Activated naive CD4-positive, alpha-beta T cell (primary cell): ENCODE measurements around the gene MSI2.

Experiments used
- DNase-seq, 4 experiments: peaks; one replicate each; lab custom pipeline; 2025; lab: John Stamatoyannopoulos, UW

Gene MSI2

DNA sequence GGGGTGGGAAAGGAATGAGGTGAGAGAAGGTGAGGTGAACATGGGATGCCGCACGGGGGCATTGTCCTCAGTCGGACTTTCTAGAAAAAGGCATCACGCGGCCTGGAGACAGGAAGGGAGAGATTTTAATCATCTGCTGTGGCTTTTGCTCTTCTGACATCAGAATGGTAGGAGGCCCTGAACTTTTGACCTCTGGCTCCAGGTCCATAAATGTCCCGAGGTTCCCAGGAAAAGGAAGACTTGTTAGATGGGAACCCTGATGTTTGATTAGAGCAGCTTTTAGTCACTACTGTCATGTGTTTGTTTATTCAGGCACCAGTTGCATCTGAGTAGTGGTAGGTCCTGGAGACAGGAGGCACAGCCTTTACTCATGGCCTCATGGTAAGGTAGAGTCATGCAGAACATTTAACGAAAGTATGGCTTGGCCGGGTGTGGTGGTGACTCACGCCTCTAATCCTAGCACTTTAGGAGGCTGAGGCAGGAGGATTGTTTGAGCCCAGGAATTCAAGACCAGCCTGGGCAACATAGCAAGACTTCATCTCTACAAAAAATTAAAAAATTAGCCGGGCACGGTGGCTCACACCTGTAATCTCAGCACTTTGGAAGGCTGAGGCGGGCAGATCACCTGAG, 203.1 kb downstream of the MSI2 start:
- DNase-seq, result no peak

GRCh38 chr17:57461082-57461481, 204.8 kb downstream of the MSI2 start:
- DNase-seq, result no peak

GRCh38 chr17:57462007-57462579, 205.8 kb downstream of the MSI2 start:
- no peak for DNase-seq

DNA sequence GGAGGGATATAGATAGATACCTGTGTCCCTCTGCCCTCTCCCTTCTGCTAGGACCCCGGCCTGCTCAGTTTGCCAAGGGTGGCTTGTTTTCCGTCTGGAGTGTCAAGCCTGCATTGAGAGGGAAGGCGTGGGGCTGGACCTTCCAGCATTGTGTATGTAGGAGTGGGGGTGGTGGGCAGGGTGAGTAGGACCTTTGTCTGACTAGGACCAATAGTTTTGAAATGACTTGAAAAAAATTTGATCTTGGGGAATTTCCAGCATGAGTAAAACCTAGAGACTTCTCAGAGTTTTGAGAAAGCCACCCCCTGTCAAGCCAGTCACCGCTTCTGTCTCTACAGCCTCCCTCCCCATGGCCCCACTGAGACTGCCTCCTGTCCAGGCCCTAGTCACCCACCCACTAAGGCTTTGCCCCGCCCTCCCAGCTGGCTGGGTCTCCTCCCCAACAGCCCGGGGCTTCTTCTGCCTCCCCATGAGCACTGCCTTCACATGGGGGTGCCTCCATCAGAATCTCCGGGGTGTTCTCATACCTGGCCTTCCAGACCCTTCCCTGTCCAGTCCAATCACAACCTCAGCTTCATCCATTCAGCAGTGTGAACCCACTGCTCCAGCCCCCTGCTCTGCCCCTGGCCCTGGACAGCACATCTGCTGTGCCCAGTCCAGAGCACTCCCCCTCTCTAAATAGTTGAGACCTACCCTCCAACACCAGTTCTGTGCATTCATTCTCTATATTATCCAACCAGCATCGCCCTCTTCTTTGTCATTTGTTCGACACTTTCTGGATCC, 207.0 kb downstream of the MSI2 start:
- DNase-seq, result peak in 2 of 4 experiments; percentile 9 to 20

- no peak for DNase-seq
Observed at GRCh38 chr17:57464191-57464864, 208.0 kb downstream of the MSI2 start.

DNA sequence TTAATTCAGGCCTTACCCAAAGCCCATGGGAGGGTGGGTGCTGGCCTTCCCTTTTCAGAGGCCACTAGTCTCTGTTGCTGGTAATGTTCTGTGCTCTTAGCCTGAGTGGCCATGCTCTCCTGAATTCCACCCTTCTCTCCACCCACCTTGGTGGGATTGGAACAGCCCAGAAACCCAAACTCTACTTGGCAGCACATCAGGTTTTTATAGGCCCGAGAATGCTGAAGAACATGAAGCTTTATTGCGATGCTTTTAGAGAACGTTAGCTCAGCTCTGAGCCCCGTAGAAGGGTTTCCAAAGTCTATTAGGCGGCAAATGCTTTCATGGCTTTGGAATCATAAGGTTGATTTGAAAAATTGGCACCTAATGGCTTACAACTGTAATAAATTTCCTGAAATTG, 209.3 kb downstream of the MSI2 start:
- no peak for DNase-seq

DNA sequence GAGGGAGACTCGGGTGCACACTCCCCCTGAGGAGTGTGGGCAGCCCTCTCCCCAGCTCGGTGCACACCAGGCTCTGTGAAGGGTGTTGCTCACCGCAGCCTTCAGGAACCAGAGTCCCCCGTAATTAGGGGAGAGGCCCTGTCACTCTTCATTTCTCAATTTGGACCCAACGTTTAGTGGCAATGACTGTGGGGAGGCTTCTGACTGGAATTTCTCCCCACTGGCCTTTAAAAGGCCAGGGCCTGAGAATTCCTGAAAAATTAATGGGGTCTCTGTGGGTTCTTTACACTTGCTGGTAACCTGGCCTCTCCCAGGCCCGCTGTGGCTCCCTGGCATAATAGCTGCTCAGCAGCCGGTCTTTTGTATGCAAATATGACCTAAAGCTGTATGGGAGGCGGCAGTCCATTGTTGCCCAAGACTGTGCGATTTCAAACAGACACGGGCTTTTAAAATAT, 209.7 kb downstream of the MSI2 start:
- no peak for DNase-seq

- no peak for DNase-seq
Observed at GRCh38 chr17:57466521-57466920, 210.2 kb downstream of the MSI2 start.

- DNase-seq, result no peak
Observed at GRCh38 chr17:57467226-57467625, 210.9 kb downstream of the MSI2 start.

- DNase-seq, result no peak
Observed at GRCh38 chr17:57467801-57468200, 211.5 kb downstream of the MSI2 start.

DNA sequence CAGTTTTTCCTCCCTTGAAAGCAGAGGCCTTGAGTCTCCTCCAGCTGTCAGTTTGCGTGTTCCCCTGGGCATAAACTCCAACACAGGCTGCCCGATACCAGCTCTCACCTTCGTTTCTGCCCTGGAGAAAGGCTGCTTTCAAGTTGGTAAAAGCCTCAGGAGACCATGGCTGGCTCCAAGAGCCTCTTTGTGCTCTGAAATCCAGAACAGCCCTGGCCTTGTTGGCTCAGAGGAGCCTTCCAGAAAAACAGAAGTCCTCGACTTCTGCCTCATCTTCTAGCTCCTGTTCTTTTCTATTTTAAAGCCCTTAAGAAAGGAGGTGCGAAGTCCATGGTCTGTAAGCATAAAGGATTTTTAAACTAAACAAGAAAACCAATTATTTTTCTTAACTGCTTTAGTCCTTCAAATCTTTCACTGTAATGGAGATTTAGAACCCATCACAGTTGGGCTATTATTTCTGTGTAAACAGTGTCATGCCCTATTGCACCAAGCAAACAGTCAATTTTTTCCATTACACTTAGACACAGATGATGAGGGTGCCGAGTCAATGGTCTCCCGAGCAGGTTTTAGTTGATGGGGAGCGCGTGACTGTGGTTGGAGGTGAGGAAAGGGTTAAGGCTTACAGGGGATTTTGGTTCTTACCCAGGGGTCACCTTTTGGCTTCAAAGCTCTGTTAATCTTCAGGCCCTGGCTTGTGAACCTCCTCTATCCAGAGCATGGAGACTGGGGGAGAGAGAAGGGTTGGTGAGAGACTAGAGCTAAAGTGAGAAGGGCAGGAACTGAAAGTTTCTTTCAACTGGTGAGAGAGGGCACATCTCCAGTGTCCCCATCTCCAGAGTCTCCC, 212.8 kb downstream of the MSI2 start:
- DNase-seq, result no peak

DNA sequence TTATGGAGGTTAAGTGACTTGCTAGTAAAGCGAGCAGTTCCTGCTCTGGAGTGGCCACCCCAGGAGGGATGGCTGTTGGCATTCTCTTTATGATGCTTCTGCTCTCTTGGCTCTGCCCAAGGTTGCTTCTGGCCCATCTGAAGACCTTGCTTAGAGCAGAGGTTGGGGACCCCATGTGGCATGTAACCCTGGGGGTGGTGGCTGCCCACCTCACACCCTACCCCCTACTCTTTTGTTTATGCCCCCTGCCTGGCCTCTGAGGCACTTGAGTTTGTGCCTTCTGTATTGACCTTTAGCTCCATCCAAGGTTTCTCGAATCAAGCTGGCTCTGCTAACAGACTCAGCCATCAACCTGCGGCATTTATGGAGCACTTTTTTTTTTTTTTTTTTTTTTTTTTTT, 214.6 kb downstream of the MSI2 start:
- no peak for DNase-seq

GRCh38 chr17:57471868-57472368, 215.6 kb downstream of the MSI2 start:
- DNase-seq, result no peak

DNA sequence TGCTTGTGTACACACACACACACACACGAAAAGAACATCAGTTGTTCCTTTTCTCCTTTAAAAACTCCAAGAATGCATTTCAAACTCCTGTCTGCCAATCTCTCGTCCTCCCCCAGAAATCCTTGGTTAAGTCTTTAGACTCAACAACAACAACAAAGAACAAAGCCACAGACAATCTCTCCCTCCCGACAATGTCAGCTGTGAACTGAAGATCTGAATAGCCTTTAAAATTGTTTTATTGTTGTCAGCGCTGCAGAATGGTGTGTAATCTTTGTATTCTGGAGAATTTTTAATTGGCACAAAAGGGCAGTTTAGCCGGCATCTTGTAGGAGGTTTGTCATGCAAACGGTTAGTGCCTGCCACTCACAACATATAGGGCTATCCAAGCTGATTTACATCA, 219.5 kb downstream of the MSI2 start:
- no peak for DNase-seq

DNA sequence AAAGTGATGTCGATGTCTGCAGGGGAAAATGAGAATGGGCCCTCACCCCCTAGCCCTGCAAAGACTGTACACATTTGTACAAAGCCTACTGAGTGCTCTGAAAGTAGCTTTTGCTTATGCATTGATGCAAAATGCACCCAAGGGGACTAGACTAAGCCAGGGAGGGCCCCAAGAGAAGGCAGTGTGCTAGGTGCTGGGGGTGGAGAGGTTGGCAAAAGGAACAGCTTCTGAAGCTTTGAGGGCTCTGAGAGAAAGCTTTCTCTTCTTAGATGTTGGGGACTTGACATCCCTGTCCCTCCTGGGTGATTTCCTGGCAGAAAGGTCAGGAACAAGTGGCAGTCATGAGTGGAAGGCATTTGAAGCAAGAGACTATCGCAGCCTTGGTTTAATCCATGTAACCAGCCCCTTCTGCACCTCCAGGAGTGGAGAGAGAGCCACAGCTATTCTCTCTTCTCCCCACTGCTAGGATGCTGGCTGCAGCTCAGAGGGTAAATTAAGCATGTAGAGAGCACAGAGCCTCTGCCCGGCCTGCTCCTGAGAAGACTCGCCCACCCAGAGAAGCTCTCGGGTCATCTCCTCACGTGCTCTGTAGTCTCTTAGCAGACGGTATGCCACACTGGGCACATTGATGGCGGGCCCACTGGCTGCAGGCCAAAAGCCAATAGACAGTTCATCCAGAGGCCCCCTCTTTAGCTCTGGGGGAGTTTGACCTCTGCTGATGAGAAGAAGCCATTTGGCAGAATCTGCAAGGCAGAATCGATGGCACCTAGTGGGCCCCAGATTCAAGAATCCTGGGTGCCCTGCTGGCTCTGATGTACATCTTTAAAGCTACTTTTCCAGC, 221.4 kb downstream of the MSI2 start:
- no peak for DNase-seq

- no peak for DNase-seq
Observed at GRCh38 chr17:57478478-57479250, 222.3 kb downstream of the MSI2 start.

GRCh38 chr17:57480438-57481196, 224.3 kb downstream of the MSI2 start:
- DNase-seq, result no peak

- no peak for DNase-seq
Observed at GRCh38 chr17:57481910-57482391, 225.6 kb downstream of the MSI2 start.

GRCh38 chr17:57482657-57483056, 226.3 kb downstream of the MSI2 start:
- no peak for DNase-seq
